Measurements from ENCODE around the gene SLN. TPM values are rescaled to one million over a fixed set of nuclear protein-coding genes. Genes with fewer than 3 reads are reported as not detected.

The SLN gene
- total and polyA plus RNA-seq, 9 of the 15 experiments (the other 6 are each of a cell fraction or from before 2014, with no cell fraction given): not detected

DNA sequence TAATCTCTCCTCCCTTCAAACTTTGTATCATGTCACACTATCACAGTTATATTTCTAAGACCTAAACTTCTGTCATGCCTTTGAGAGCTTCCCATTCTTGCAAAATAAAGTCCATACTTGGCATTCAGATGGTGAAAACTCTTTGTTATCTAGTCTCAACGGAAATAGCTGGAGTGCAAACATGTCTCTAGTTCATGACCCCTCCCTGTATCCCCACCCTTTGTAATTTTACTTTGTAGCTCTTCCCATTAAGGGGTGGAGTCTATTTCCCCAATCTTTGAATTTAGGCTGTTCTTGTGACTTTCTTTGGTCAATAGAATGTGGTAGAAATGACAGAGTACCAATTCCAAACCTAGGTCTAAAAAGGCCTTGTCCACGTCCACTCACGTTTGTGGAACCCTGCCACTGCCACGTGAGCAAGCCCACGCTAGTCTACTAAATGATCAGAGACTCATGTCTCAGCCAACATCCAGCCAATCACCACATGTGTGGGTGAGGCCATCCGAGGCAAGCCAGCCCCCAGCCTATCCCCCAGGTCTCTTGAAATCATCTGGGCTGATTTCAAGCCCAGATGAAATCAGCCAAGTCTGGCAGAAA, 23.4 kb downstream of the SLN start:
- DNase-seq (ENCODE audit: extremely low read depth in 1 of 4, low spot score in 3 of 4) (peak in 2 of 4 experiments; percentile 6 to 15), ATAC-seq (peak; percentile 68), FAIRE-seq (peak; percentile 37)
- Histone ChIP-seq H4K20me1 (replicated peaks; ENCODE audit: control insufficient read depth, insufficient read depth, low read length) (no peaks in the 10 kb centered on the region), H3K9me1 (ENCODE audit: control insufficient read depth, insufficient read depth, low read length) (no peaks in the 10 kb centered on the region), H3K4me3 (no peak overlapping the region), H3K27me3 (ENCODE audit: control insufficient read depth in 2 of 2, insufficient read depth in 2 of 2, low read length in 2 of 2) (no peaks in the 10 kb centered on the region), H3K9ac (ENCODE audit: insufficient read depth in 1 of 2, low read depth in 2 of 2, low read length in 2 of 2) (no peak overlapping the region), H2AFZ (ENCODE audit: low read depth, low read length) (peak overlapping the region; percentile 78), H3K36me3 (ENCODE audit: control insufficient read depth, insufficient read depth, low read length) (no peaks in the 10 kb centered on the region), H3K9me3 (replicated peaks; ENCODE audit: control insufficient read depth, insufficient read depth, low read depth, low read length) (no peaks in the 10 kb centered on the region), H3K4me1 (replicated peaks in 1 of 2; ENCODE audit: control insufficient read depth in 2 of 2, insufficient read depth in 2 of 2, low read length in 2 of 2) (no peaks in the 10 kb centered on the region), H3K79me2 (ENCODE audit: control insufficient read depth, insufficient read depth, low read length) (no peaks in the 10 kb centered on the region), H3K27ac (ENCODE audit: extremely low read depth, low read depth, low read length) (no peak overlapping the region), H3K4me2 (ENCODE audit: insufficient read depth, low read length) (no peak overlapping the region)
- ChIA-PET CTCF (ENCODE audit: low intra/inter-chr PET ratio) (interaction anchor here (2.9 kb wide), 1 partner anchor 124 kb away, joined by 26 read pairs; the partner anchor contains the start of gene ALKBH8), POLR2A (interaction anchor here (0.7 to 1.0 kb wide), 2 partner anchors 126 to 1381 kb away, joined by 3 read pairs; no protein-coding TSS in a partner anchor)
- in situ Hi-C loops (cut with MboI) (loop anchor here (10.0 kb wide), 1 partner anchor 134 kb away; no protein-coding TSS in a partner anchor), intact Hi-C loops (cut with micrococcal nuclease) (loop anchor here (10.0 kb wide), 1 partner anchor 86 kb away; no protein-coding TSS in a partner anchor)
- 40% methylated on average over 6 of the region's 6 CpGs for WGBS (ENCODE audit: insufficient coverage, low coverage, missing lambda C conversion rate)
- no TSS peak for BruUV-seq (replicated peaks)
- TF ChIP-seq BCOR (IDR thresholded peaks at IDR 0.05): no peak
- TF ChIP-seq, protein P1, sequence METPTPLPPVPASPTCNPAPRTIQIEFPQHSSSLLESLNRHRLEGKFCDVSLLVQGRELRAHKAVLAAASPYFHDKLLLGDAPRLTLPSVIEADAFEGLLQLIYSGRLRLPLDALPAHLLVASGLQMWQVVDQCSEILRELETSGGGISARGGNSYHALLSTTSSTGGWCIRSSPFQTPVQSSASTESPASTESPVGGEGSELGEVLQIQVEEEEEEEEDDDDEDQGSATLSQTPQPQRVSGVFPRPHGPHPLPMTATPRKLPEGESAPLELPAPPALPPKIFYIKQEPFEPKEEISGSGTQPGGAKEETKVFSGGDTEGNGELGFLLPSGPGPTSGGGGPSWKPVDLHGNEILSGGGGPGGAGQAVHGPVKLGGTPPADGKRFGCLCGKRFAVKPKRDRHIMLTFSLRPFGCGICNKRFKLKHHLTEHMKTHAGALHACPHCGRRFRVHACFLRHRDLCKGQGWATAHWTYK (CRISPR knock-in tag; IDR thresholded peaks at IDR 0.05): 0 out of 2 replicates have a peak, but pooled peaks have one; percentile 52

- peak; percentile 75 for FAIRE-seq
- no TSS peak for BruUV-seq (replicated peaks)
Observed at GRCh38 chr11:107683807-107684206, 28.0 kb downstream of the SLN start.

More at GRCh38 chr11:107683807-107684206, 28.0 kb downstream of the SLN start:
- Histone ChIP-seq H3K4me2 (ENCODE audit: insufficient read depth, low read length) (no peak overlapping the region), H3K36me3 (ENCODE audit: control insufficient read depth, insufficient read depth, low read length) (no peaks in the 10 kb centered on the region), H3K9ac (ENCODE audit: insufficient read depth in 1 of 2, low read depth in 2 of 2, low read length in 2 of 2) (no peak overlapping the region), H3K4me3 (no peak overlapping the region), H3K9me3 (replicated peaks; ENCODE audit: control insufficient read depth, insufficient read depth, low read depth, low read length) (no peaks in the 10 kb centered on the region), H2AFZ (ENCODE audit: low read depth, low read length) (no peak overlapping the region), H4K20me1 (replicated peaks; ENCODE audit: control insufficient read depth, insufficient read depth, low read length) (no peaks in the 10 kb centered on the region), H3K27ac (ENCODE audit: extremely low read depth, low read depth, low read length) (no peak overlapping the region), H3K9me1 (ENCODE audit: control insufficient read depth, insufficient read depth, low read length) (no peaks in the 10 kb centered on the region), H3K79me2 (ENCODE audit: control insufficient read depth, insufficient read depth, low read length) (no peaks in the 10 kb centered on the region), H3K27me3 (ENCODE audit: control insufficient read depth in 2 of 2, insufficient read depth in 2 of 2, low read length in 2 of 2) (peaks cover 0 to 5% of the 10 kb centered on the region in 2 experiments; a peak in 4 of 5 replicates), H3K4me1 (replicated peaks in 1 of 2; ENCODE audit: control insufficient read depth in 2 of 2, insufficient read depth in 2 of 2, low read length in 2 of 2) (no peaks in the 10 kb centered on the region)
- in situ Hi-C loops (cut with MboI) (loop anchor here (10.0 kb wide), 1 partner anchor 129 kb away; no protein-coding TSS in a partner anchor), intact Hi-C loops (cut with micrococcal nuclease) (loop anchor here (10.0 kb wide), 1 partner anchor 91 kb away; no protein-coding TSS in a partner anchor)
- CTCF ChIA-PET (ENCODE audit: low intra/inter-chr PET ratio): no interaction called here
- 3% methylated on average over 2 of the region's 2 CpGs for WGBS (ENCODE audit: insufficient coverage, low coverage, missing lambda C conversion rate)
- ATAC-seq (peak; percentile 82), DNase-seq (ENCODE audit: extremely low read depth in 1 of 4, low spot score in 3 of 4) (peak; percentile 14 to 51 (median 32))
- TF ChIP-seq HNRNPH1 (optimal IDR thresholded peaks at IDR 0.05; ENCODE audit: low read depth, low read length) (no peak), FOXK2 (conservative IDR thresholded peaks at IDR 0.05 in 1 of 2, IDR thresholded peaks at IDR 0.05 in 1 of 2; ENCODE audit: low read depth in 2 of 2) (no peak)
- TF ChIP-seq, protein P2, sequence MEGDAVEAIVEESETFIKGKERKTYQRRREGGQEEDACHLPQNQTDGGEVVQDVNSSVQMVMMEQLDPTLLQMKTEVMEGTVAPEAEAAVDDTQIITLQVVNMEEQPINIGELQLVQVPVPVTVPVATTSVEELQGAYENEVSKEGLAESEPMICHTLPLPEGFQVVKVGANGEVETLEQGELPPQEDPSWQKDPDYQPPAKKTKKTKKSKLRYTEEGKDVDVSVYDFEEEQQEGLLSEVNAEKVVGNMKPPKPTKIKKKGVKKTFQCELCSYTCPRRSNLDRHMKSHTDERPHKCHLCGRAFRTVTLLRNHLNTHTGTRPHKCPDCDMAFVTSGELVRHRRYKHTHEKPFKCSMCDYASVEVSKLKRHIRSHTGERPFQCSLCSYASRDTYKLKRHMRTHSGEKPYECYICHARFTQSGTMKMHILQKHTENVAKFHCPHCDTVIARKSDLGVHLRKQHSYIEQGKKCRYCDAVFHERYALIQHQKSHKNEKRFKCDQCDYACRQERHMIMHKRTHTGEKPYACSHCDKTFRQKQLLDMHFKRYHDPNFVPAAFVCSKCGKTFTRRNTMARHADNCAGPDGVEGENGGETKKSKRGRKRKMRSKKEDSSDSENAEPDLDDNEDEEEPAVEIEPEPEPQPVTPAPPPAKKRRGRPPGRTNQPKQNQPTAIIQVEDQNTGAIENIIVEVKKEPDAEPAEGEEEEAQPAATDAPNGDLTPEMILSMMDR (IDR thresholded peaks at IDR 0.05 in 2 of 3, conservative IDR thresholded peaks at IDR 0.05 in 1 of 3; ENCODE audit: insufficient read depth in 2 of 3, low read depth in 1 of 3, low read length in 3 of 3): peak; percentile 18 to 44 (median 25); a peak in 4 of 6 replicates
- POLR2A ChIA-PET: interaction anchor here (1.6 kb wide), 1 partner anchor 13 kb away, joined by 6 read pairs; no protein-coding TSS in a partner anchor
